SJSA1 (cell line): ENCODE data around the gene CRYBG1. TPM values are rescaled to one million over a fixed set of nuclear protein-coding genes. Genes with fewer than 3 reads are reported as not detected.
"Not testable (repeated sequence)": the region's sequence is repeated elsewhere in the genome, so short reads cannot be mapped to it uniquely, and the experiment has no call there.

Experiments used
- DNase-seq, 2 experiments: peaks; one replicate each; pipeline ENCODE4 v3.0.0-alpha.2; 2015 to 2020; ENCODE audit warnings: low spot score in 2 of 2, low read depth in 1 of 2
- H3K27ac ChIP-seq: fragments of 250-450 bp; sonication (Bioruptor Pico); 2 replicates; pipeline ENCODE4 v1.5.1; 2020; ENCODE audit warnings: mild to moderate bottlenecking, moderate library complexity
- H3K27me3 ChIP-seq: fragments of 250-450 bp; sonication (Bioruptor Pico); replicated peaks from 2 replicates; pipeline ENCODE4 v1.5.1; 2020; ENCODE audit warnings: mild to moderate bottlenecking, moderate library complexity
- H3K36me3 ChIP-seq: fragments of 250-450 bp; sonication (Bioruptor Pico); 2 replicates; pipeline ENCODE4 v1.5.1; 2020; ENCODE audit warnings: mild to moderate bottlenecking
- H3K4me1 ChIP-seq: fragments of 250-450 bp; sonication (Bioruptor Pico); replicated peaks from 2 replicates; pipeline ENCODE4 v1.6.1; 2021; ENCODE audit warnings: mild to moderate bottlenecking
- H3K4me3 ChIP-seq: fragments of 250-450 bp; sonication (Bioruptor Pico); 2 replicates; pipeline ENCODE4 v1.5.1; 2020; ENCODE audit warnings: mild to moderate bottlenecking
- H3K9me3 ChIP-seq: fragments of 250-450 bp; sonication (Bioruptor Pico); replicated peaks from 2 replicates; pipeline ENCODE4 v1.5.1; 2020; ENCODE audit warnings: mild to moderate bottlenecking
- total RNA-seq: library from RNA; depleted of rRNA; stranded (reverse); fragments of >200 nt; shearing (Covaris generic); gene quantifications from 2 replicates; pipeline ENCODE4 v1.2.3, GENCODE V29; 2014

The CRYBG1 gene
- total RNA-seq, 1 experiment from 2014 or later, result 10.1 TPM

DNA sequence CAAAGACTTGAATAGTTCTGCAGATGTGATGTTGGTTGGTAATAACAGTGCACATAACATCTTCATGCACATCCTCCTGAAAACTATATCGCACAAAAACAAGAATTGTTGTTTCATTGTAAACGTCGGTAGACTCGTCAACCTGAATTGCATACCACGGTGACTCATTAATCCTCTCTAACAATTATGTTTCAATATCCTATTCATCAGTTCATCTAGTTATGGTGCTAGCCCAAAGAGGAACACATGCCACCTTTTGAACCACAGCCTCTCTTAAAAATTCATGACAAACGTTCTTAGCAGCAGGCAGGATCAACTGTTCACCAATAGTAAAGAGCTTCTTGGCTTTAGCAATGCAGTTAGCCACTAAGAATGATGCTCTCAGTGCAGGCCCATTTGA, 25.0 kb downstream of the CRYBG1 start:
- Histone ChIP-seq H3K27me3 (peaks cover 4% of the 10 kb centered on the region), H3K9me3 (no peaks in the 10 kb centered on the region), H3K4me3 (no peak overlapping the region), H3K36me3 (no peaks in the 10 kb centered on the region), H3K4me1 (0 out of 2 replicates have a peak, but pooled peaks cover 4% of the 10 kb centered on the region), H3K27ac (no peak overlapping the region)
- DNase-seq, result no peak

DNA sequence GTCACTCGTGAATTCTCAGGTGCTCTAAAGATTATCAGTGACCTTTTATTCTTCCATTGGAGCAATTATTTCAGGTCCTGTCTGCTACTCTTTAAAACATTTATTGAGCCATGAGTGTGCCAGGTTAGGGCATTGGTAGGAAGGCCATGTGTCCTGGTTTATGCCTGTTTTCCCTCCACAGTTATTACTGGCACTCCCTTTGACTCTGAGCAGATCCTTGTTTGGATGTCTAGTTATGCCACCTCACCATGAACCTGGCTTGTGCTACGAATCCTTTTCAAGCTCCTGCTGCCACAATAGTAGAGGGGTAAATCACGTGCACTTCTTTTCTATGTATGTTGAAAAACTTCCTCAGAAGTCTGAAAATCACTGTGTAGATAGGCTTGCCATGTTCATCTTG, 27.4 kb downstream of the CRYBG1 start:
- Histone ChIP-seq H3K9me3 (no peaks in the 10 kb centered on the region), H3K4me3 (no peak overlapping the region), H3K36me3 (no peaks in the 10 kb centered on the region), H3K27ac (no peak overlapping the region), H3K27me3 (peaks cover 4% of the 10 kb centered on the region), H3K4me1 (no peaks in the 10 kb centered on the region)
- no peak for DNase-seq

- Histone ChIP-seq H3K27ac (no peak overlapping the region), H3K4me3 (no peak overlapping the region), H3K4me1 (no peaks in the 10 kb centered on the region), H3K27me3 (peaks cover under 1% of the 10 kb centered on the region), H3K36me3 (no peaks in the 10 kb centered on the region), H3K9me3 (no peaks in the 10 kb centered on the region)
- no peak for DNase-seq
These were observed 29.6 kb downstream of the CRYBG1 start for GRCh38 chr6:106390088-106390487.

DNA sequence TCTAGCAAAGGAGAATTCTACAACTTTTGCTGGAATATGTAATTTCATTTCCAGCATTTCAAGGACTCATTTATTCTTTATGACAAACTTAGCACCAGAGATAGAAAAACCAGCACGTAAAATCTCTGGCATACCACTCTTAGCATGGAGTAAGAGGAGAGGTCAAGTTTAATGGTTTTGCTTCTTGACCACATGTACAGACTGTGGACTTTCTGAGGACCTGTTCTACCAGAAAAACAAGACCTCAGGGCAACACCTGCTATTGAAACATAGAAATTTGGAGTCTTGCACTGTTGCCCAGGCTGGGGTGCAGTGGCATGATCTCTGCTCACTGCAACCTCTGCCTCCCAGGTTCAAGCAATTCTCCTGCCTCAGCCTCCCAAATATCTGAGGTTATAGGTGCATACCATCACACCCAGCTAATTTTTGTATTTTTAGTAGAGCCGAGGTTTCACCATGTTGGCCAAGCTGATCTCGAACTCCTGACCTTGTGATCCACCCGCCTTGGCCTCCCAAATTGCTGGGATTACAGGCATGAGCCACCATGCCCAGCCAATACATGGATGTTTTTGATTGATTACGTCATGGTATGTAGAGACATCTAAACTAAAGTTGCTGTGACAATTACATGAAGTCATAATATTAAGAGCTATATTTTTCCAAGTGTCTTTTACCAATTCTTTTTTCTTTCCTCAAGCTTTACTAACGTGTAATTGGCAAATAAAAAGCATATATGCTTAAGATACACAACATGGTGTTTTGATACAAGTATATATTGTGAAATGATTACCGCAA, 36.1 kb downstream of the CRYBG1 start:
- H3K9me3 ChIP-seq, result no peaks in the 10 kb centered on the region; the same call in 1 of the 2 replicates
- H3K27ac ChIP-seq, result no peak overlapping the region
- H3K36me3 ChIP-seq, result no peaks in the 10 kb centered on the region
- no peaks in the 10 kb centered on the region for H3K4me1 ChIP-seq
- H3K4me3 ChIP-seq, result no peak overlapping the region
- no peak for DNase-seq
- H3K27me3 ChIP-seq, result no peaks in the 10 kb centered on the region

GRCh38 chr6:106397431-106397830, 36.9 kb downstream of the CRYBG1 start:
- Histone ChIP-seq H3K4me3 (no peak overlapping the region), H3K9me3 (no peaks in the 10 kb centered on the region; the same call in 1 of the 2 replicates)
- no peak for DNase-seq

GRCh38 chr6:106398621-106399020, 38.1 kb downstream of the CRYBG1 start:
- Histone ChIP-seq H3K4me1 (no peaks in the 10 kb centered on the region), H3K27me3 (no peaks in the 10 kb centered on the region), H3K27ac (no peak overlapping the region), H3K36me3 (no peaks in the 10 kb centered on the region), H3K4me3 (no peak overlapping the region), H3K9me3 (no peaks in the 10 kb centered on the region; the same call in 1 of the 2 replicates)
- no peak for DNase-seq

More at GRCh38 chr6:106397431-106397830, 36.9 kb downstream of the CRYBG1 start:
- no peaks in the 10 kb centered on the region for H3K4me1 ChIP-seq
- H3K36me3 ChIP-seq, result no peaks in the 10 kb centered on the region
- no peaks in the 10 kb centered on the region for H3K27me3 ChIP-seq
- H3K27ac ChIP-seq, result no peak overlapping the region

GRCh38 chr6:106405044-106405443, 44.5 kb downstream of the CRYBG1 start:
- DNase-seq, result peak; percentile 32 to 70
- peaks cover 12% of the 10 kb centered on the region for H3K4me1 ChIP-seq
- not testable (repeated sequence) for H3K4me3 ChIP-seq, H3K9me3 ChIP-seq, H3K27ac ChIP-seq, H3K27me3 ChIP-seq, H3K36me3 ChIP-seq

- no peak overlapping the region for H3K4me3 ChIP-seq
- no peaks in the 10 kb centered on the region for H3K36me3 ChIP-seq
- peaks cover 8% of the 10 kb centered on the region; the same call in 1 of the 2 replicates for H3K27me3 ChIP-seq
- H3K9me3 ChIP-seq, result no peaks in the 10 kb centered on the region
- no peak overlapping the region for H3K27ac ChIP-seq
- H3K4me1 ChIP-seq, result peaks cover 8% of the 10 kb centered on the region
- DNase-seq, result no peak
These were observed 50.5 kb downstream of the CRYBG1 start for GRCh38 chr6:106411056-106411455.

DNA sequence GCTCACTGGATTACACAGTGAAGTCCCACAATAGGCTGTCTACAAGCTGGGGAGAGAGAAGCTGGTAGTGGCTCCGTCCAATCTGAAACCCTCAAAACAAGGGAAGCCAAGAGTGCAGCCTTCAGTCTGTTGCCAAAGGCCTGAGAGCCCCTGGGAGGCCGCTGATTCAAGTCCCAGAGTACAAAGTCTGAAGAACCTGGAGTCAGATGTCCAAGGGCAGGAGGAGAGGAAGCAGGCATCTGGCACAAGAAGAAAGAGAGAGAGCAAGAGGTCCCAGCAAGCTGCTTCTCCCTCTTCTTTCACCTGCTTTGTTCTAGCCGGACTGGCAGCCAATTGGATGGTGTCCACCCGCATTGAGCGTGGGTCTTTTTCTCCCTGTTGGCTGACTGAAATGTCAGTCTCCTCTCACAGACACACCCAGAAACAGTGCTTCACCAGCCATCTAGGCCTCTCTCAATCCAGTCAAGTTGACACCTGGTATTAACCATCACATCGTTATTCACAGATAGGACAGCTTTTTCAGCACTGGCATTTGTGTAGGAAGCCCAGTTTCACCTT, 51.2 kb downstream of the CRYBG1 start:
- Histone ChIP-seq H3K36me3 (no peaks in the 10 kb centered on the region), H3K27me3 (peaks cover 8% of the 10 kb centered on the region; the same call in 1 of the 2 replicates), H3K4me3 (no peak overlapping the region), H3K4me1 (peaks cover 8% of the 10 kb centered on the region), H3K9me3 (no peaks in the 10 kb centered on the region), H3K27ac (no peak overlapping the region)
- DNase-seq, result no peak

DNA sequence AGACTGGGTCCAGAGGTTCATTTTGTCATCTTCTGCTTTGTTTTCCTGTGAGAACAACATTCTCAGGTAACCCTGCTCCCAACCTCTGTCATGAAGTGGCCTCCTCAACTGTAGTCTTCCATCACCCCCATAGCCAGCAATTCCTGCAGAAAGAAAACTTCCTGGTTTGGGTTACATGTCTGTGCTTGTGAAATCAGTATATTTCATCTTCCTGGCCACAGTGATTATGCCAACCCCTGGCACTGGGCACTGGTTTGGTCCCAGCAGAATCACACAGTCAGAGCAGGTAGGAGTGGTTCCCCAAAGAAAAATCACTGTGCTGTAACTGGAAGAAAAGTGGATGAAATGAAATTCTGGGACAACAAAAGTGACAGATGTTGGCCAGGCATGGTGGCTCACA, 52.5 kb downstream of the CRYBG1 start:
- Histone ChIP-seq H3K4me3 (no peak overlapping the region), H3K27ac (no peak overlapping the region), H3K9me3 (no peaks in the 10 kb centered on the region), H3K27me3 (peaks cover 8% of the 10 kb centered on the region; the same call in 1 of the 2 replicates), H3K4me1 (peaks cover 8% of the 10 kb centered on the region), H3K36me3 (no peaks in the 10 kb centered on the region)
- no peak for DNase-seq

- no peak for DNase-seq
- Histone ChIP-seq H3K4me1 (peaks cover 8% of the 10 kb centered on the region), H3K27me3 (peaks cover 8% of the 10 kb centered on the region; the same call in 1 of the 2 replicates), H3K27ac (no peak overlapping the region), H3K36me3 (no peaks in the 10 kb centered on the region), H3K9me3 (no peaks in the 10 kb centered on the region), H3K4me3 (no peak overlapping the region)
These were observed 53.2 kb downstream of the CRYBG1 start for GRCh38 chr6:106413722-106414121.

GRCh38 chr6:106415921-106416320, 55.4 kb downstream of the CRYBG1 start:
- peaks cover 9% of the 10 kb centered on the region for H3K4me1 ChIP-seq
- no peak overlapping the region for H3K27ac ChIP-seq
- no peak overlapping the region for H3K4me3 ChIP-seq
- peaks cover 8% of the 10 kb centered on the region; the same call in 1 of the 2 replicates for H3K27me3 ChIP-seq
- H3K9me3 ChIP-seq, result no peaks in the 10 kb centered on the region
- no peaks in the 10 kb centered on the region for H3K36me3 ChIP-seq
- no peak for DNase-seq

DNA sequence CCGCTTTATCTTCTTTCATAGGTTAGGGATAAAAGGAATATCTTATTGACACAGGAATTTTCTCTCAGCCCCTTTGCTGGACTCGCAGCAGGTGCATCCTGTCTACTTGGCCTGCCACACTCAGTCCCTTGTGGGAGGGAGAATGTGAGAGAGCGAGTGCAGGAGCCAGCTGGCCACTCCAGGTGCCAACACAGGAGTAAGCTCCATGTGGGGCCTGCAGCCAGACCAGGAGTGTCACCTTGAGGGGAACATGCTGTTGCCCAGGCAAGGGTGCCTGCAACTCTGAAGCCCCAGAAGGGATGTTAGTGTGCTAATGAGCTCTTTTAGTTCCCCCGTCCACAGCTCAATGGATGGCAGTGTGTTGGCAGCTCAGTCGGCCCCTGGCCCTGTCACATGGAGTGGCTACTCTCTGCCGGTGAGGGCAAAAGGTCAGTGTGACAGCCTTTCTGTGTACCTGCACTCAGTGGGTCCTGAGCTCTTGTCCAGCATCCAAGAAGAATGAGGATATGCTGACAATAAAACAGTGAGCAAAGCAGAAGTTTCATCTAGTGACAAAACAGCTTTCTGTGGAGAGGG, 57.1 kb downstream of the CRYBG1 start:
- no peak overlapping the region for H3K27ac ChIP-seq
- peaks cover 8% of the 10 kb centered on the region; the same call in 1 of the 2 replicates for H3K27me3 ChIP-seq
- H3K9me3 ChIP-seq, result no peaks in the 10 kb centered on the region
- no peaks in the 10 kb centered on the region for H3K36me3 ChIP-seq
- no peak overlapping the region for H3K4me3 ChIP-seq
- DNase-seq, result no peak
- H3K4me1 ChIP-seq, result peaks cover 24% of the 10 kb centered on the region
